DMS 273 treated with DMSO at 0.1 percent for 48 hours (cell line): ENCODE results near the gene AIP.

ENCODE experiments used
- DNase-seq: peaks from one replicate; lab custom pipeline; 2025; lab: John Stamatoyannopoulos, UW

The AIP gene

GRCh38 chr11:67493548-67494370 is 10.9 kb downstream of the AIP start:
- no peak for DNase-seq

- no peak for DNase-seq
Measured at GRCh38 chr11:67494371-67495233, 11.8 kb downstream of the AIP start.

- no peak for DNase-seq
Measured at GRCh38 chr11:67495234-67496005, 12.6 kb downstream of the AIP start.

GRCh38 chr11:67496113-67496512 is 13.3 kb downstream of the AIP start:
- no peak for DNase-seq

- DNase-seq, result no peak
Measured at GRCh38 chr11:67497656-67498291, 14.9 kb downstream of the AIP start.

- DNase-seq, result no peak
Measured at GRCh38 chr11:67498544-67498972, 15.7 kb downstream of the AIP start.

GRCh38 chr11:67499808-67500483 is 17.1 kb downstream of the AIP start:
- no peak for DNase-seq

GRCh38 chr11:67500484-67500821 is 17.6 kb downstream of the AIP start:
- DNase-seq, result no peak

- no peak for DNase-seq
Measured at GRCh38 chr11:67500831-67501715, 18.2 kb downstream of the AIP start.

GRCh38 chr11:67501854-67502253 is 19.0 kb downstream of the AIP start:
- DNase-seq, result no peak

- DNase-seq, result no peak
Measured at GRCh38 chr11:67502328-67502979, 19.6 kb downstream of the AIP start.

- DNase-seq, result no peak
Measured at GRCh38 chr11:67503119-67504004, 20.5 kb downstream of the AIP start.

GRCh38 chr11:67504005-67504949 is 21.5 kb downstream of the AIP start:
- DNase-seq, result no peak

- DNase-seq, result no peak
Measured at GRCh38 chr11:67504950-67505581, 22.2 kb downstream of the AIP start, which contains the start of gene PITPNM1. TSS of gene PITPNM1 (minus strand) at chr11:67505363. CDS start at chr11:67504180, 1,183 bp downstream.

GRCh38 chr11:67505605-67506396 is 23.0 kb downstream of the AIP start:
- peak; percentile 45 for DNase-seq

- no peak for DNase-seq
Measured at GRCh38 chr11:67506426-67507051, 23.7 kb downstream of the AIP start.
